HG02571 (cell line): Measurements from ENCODE around the gene RASSF10.
"Not testable (repeated sequence)": the region's sequence is repeated elsewhere in the genome, so short reads cannot be mapped to it uniquely, and the experiment has no call there.

Source experiments
- ATAC-seq: cut with Tn5 transposase; IDR thresholded peaks from one replicate; pipeline ENCODE4 v1.9.1; 2021; ENCODE audit warnings: mild to moderate bottlenecking, moderate library complexity; ENCODE audit not compliant: unreplicated experiment

Gene RASSF10

DNA sequence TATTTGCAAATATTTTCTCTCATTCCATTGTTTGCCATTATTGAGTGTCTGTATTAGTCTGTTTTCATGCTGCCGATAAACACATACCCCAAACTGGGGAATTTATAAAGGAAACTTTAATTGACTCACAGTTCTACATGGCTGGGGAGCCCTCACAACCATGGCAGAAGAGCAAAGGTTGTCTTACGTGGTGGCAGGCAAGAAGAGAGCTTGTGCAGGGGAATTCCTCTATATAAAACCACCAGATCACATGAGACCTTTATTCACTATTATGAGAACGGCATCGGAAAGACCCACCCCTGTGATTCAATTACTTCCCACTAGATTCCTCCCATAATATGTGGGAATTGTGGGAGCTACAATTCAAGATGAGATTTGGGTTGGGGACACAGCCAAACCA, 10.2 kb downstream of the RASSF10 start:
- no peak for ATAC-seq

DNA sequence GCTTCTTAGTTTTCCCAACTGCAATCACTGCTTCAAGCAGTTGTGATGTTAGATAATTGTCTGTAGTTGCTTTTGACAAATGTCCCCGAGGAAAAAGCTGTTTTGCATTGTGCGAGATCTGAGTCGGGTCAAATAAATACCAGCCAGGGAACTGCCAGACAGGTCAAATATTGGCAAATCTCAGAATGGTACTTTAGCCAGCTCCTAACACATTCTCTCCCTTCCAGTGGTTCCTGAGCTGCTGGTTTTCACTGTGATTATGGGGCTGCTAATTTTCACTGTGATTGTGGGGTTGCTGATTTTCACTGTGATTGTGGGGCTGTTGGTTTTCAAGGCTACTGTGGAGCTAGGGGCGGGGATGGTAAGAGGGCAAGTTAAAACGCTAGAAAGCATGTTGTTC, 14.3 kb downstream of the RASSF10 start:
- ATAC-seq, result no peak

DNA sequence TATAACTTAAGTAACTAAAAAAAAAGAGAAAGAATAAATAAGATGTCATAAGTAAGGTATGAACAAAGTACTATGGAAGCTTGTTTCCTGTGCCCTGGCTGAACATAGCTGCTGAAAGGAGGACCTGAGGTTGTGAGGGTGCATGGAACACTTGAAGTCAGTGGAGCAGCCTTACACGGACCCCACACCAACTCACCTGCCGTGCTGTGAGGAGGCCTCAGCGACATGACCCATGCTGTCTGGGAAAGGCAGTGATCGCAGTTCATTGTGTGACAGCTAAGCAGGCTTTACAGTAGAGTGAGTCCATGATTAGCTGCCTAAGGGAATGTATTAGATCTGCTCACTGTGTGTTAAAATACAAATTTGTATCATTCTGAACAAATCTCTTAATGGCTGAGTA, 17.6 kb downstream of the RASSF10 start:
- no peak for ATAC-seq

DNA sequence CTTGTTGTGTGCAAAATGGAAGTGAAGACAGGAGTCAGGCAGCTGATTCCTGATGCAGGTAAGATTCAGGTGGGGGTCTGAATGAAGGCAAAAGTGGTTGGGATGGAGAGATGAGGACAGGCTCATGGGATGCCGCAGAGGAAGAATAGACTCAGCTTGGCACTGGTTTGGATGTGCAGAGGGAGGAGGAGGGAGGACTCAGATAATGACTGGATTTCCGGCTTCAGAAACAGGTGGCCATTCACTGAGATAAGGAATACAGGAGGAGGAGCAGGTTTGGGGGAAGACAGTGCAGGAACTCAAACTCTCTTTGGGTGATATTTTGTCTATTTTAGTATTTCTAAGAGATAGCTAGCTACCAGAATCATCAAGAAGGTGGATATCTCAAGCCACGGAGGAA, 19.2 kb downstream of the RASSF10 start:
- ATAC-seq, result no peak

DNA sequence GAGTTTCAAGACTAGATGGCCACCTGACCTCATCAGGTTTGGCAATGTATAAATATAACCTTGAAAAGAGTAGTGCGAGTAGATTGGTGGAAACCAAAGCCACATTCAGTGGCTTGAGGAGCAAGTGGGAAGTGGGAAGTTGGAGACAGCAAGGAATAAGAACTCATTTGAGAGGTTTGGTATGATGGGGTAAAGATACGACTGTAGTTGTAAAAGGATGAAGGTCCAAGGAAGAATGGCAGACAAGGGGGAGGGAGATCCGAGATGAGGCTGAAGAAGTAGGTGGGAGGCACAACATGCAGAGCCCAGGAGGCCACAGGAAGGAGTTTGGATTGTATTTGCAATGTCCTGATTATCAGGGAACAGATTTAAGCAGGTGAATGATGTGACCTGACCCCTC, 20.8 kb downstream of the RASSF10 start:
- ATAC-seq, result no peak

DNA sequence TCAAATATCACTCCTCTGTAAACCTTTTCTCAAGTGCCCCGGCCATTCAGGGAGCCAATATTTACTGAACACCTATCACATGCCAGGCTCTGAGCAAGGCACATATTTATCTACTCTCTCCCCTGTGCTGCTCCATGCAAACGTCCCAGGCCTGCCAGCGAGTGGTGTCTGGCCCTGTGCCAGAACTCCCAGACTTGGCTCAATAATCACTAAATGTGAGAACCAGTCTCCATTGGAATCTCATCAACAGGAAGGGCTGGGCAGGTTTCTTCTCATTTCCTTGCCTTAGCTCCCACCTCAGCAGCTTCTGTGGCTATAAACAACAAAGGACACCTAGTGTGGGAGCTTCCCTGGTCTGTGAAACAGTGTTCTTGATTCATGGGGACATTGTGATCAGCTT, 21.7 kb downstream of the RASSF10 start:
- ATAC-seq, result no peak

DNA sequence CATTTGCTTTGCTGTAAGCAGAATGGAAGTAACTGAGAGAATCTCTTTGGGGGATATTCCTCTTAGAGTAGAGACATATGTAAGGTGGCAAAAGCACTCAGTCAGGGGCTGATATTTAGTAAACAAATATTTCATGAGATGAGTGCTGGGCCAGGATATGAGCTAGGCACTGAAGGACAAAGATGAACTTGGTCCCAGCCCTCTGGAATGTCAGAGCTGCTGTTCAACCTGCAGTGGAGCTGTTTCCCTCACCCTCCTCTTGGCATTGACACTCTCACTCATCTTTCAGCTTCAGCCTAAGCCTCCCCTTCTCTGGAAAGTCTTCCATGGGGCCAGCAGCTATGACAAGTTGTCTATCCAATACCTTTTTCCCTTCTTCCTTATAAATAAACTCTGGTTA, 22.2 kb downstream of the RASSF10 start:
- ATAC-seq, result no peak

DNA sequence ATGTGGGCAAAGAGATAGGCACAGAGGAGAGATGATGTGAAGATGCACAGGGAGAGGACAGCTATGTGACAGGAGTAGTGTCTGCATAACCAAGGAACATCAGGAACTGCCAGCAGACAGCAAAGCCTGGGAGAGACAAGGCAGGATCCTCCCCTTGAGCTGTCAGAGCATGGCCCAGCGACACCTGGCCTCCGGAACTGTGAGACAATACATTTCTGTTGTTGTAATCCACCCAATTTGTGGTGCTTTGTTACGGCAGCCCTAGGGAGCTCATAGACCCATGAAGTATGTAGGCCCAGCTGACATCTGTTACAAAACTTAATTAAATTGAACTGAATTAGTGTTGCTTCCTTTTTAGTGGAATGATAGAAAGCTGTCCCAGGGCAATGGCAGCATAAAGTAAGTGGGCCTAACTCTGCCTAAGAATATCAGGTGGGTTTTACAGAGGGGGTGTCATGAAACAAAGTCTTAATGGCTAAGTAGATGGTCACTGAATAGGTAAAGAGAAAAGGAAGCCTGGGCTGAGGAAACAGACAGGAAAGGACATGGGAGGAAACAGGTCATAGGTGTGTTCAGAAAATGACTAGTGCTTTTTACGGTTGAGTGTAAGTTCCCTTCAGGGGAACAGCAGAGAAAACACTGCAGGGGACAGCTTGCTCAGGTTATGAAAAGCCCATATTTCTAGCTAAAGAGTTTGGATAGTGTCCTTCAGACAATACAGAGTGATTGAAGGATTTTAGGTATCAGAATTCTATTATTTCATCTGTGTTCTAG, 24.8 kb downstream of the RASSF10 start:
- ATAC-seq, result no peak

DNA sequence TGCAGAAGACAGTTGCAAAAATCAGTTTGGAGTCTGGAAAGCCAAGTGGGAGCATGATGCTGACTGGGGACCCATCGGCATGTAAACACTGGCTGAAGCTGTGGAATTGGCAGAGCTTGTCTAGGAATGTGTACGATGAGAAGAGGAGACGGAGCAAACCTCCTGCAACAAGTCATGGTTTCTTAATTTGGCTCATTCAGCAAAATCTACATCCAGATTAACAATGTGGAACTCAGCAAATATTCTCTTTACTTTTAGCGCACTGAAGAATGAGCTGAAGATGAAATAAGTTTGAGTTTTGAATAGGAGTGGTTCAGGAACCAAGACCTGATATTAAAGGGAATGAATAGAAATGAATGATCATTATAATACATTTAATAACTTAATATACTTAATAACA, 26.6 kb downstream of the RASSF10 start:
- ATAC-seq, result no peak

DNA sequence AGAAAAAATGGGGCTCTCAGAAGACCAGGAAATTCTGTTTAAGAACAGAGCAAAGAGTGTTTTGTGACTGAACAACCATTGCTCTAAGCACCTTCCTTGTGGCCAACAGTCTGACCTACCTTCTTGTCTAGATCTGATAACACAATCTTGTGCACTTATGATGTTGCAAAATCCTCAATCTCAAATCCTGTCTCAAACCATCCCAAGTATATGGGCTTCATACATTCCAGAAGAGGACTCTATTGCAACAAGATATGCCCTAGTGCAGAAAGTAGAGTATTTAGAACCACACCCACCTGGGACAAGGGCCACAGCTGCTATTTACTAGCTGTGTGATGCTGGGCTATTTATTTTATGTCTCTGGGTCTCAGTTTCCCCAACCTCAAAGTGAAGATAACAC, 27.1 kb downstream of the RASSF10 start:
- ATAC-seq, result no peak

DNA sequence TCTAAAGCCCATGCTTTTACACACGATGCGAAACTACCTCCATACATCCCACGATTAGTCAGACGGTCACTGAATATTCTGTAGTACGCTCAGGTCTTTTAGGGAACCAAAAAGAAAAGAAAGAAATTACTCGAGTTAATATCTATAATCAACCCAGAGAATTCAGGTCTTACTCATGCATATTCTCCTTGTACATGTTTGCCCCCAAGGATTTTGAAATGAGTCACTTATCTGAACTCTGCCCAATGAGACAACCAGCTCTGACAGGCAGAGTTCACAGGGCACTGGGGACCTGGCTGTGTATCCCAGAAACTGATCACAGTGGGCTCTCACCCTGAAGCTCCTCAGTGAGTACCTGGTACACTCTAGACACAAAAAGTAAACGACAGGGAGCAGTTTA, 29.2 kb downstream of the RASSF10 start:
- ATAC-seq, result no peak

DNA sequence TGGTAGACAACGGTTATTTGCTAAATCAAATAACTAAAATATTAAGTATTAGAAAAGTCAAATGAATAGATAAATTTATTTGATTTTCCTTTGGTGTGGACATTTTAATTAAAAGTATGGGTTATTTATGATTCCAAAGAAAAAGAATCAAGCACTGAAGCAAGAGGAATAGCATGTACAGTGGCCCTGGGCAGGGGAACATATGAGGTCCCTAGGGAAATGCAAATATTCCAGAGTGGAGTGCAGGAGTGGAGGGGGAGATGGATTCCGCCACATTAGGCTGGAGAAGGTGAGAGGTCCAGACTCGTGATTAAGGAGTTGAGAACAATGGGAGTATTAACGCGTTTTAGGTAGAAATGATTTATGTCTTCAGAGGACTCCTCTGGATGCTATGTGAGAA, 30.0 kb downstream of the RASSF10 start:
- no peak for ATAC-seq

DNA sequence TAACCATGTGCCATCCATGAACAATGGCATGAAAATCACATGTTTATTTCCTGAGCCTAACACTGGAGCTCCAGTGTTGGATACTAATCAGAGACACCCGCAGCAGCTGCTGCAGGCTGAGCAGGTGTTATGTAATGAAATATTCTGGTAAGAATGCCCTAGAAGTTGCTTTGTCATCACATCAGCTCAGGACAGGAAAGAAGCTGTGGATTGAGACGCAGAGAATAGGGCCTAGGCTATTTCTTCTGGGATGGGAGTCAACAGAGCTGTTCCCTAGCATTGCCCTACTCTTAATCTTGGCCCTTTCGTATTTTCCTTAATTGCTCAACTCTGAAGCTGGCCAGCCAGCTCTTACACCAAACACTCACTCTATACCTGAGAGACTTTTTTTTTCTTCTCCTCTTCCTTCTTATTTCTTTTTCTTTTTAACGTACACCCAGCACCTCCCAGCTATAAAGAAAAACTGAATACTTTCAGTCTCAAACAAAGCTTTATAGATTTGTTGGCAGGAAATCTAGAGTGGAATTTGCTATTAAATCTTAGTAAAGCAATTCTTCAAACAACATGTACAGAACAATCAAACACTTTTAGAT, 31.9 kb downstream of the RASSF10 start:
- ATAC-seq, result no peak

DNA sequence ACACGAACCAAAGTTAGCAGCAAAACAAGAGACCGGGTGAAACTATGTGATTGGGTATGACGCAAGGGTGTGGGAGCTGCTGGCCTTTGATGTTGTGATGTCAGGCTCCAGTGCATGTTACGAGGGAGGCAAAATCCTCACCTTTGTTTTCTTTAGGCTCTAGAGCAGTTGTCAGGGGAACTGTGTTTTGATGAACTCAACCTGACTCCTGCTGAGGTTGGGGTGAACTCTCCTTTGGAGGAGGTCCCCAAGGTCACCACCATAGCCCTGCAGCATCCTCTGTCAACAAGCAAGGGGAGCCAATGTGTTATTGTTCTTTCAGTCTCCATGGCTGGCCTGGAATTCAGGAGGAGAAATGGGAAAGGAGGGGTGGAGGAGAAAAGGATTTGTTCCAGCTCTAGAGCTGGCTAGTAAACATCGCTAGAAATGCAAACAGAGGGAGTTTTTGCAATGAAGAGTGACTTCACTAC, 33.8 kb downstream of the RASSF10 start:
- ATAC-seq, result no peak

DNA sequence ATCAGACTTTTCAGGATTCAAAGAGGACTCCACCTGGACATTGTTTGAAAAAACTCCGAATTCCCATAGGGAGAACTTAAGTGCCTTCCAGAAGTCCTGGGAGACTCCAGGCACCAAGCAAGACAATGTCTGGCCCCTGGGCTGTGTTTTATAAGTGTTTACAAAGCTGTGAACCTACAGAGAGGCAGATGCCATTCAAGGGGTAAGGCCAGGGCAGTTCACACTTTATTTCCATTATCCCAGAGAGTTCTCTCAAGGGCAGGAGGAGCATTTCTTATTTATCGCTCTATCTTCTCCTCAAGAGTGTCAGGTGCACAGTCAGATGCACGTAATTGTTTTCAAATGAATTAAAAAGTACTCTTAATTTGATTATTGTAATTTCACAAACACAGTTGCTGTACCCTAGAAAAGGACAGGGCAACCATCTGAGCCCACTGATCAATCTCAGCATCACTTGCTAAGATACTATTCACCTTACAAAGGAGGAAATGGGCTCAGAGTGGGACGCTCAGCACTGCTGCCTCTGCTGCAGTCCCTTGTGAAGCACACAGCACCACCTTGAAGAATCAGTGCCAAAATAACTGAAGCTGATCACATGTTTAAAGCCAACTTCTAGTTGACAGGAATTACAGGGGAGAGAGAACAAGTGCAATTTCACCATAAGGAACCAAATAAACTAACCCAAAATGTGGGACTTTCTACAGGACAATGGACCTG, 35.0 kb downstream of the RASSF10 start:
- ATAC-seq, result no peak

DNA sequence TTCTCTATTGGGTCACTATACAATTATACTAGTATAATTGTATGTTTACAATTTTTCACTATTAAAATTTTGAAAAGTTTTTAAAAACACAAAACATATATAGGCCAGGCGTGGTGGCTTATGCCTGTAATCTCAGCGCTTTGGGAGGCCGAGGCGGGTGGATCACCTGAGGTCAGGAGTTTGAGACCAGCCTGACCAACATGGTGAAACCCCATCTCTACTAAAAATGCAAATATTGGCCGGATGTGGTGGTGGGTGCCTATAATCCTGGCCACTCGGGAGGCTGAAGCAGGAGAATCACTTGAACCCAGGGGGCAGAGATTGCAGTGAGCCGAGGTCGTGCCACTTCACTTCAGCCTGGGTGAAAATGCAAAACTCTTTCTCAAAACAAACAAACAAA, 36.0 kb downstream of the RASSF10 start:
- ATAC-seq, result not testable (repeated sequence)

DNA sequence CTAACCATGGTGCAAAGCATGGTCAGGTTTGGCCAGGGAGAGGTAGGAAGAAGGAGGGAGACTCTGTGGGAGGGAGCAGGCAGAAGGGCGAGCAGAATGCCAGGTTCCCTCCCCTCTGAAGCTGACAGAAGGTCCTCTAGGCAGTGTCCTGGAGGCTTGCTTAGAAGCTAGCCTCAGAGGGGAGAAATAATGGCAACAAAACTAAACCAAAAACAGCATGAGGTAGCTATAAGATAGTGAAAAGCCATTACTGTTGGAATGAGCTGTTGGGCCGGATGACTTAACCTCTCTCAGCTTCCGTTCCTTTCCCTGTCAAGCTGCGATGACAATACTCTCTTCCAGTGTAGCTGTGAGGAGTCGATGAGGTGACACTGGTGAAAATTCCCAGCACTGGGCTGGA, 36.6 kb downstream of the RASSF10 start:
- no peak for ATAC-seq

DNA sequence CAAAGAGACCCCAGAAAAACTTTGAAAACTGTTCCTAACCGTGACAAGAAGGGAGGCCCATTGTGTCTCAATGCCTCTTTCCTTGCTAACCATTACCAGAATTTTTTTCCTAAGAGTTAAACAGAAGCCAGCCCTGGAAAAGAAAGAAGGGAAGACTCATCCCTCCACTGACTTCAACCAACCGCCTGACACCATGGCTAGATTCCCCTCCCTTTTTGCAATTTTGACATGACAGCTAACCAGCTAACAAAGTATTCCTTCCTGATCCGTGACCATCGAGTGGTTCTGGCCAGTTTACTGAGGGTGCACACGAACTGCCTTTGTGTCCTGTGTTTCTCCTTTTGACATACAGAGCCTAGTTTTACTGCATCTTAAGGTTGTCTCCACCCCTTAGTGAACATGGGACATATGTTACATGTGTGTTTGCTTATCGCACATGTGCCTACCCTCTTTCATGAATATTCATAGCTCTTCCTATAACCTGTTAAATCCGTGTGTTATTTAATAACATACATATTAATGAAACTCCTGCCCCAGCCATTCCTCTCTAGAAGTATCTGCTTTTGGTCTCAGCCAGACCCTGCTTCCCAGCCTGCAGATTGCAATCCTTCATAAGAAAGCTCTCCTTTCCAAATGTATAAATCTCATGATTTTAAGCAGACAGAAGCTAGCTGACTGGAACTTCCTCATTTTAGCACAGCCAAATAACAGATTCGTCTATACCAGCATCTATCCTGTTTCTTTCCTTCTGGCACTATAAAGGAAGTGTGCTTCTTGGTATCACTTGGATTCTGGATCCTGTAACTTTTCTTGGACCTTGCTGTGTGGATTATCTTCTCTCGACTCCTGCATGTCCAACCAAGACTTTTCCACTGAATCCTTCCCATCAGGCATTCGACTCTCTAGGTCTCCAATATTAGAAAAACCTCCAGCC, 37.8 kb downstream of the RASSF10 start:
- no peak for ATAC-seq

DNA sequence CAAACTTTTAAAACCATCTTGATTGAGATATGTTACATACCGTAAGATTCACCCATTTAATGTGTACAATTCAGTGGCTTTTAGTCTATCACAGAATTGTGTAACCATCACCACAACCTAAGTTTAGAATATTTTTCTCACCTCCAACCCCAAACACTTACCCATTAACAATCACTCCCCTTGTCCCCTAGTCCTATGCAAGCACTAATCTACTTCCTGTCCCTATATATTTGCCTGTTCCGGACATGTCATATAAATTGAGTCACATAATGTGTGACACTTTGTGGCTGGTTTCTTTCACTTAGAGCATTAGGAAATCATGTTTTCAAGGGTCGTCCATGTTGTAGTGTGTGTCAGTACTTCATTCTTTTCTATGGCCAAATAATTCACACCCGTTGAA, 38.8 kb downstream of the RASSF10 start:
- no peak for ATAC-seq

DNA sequence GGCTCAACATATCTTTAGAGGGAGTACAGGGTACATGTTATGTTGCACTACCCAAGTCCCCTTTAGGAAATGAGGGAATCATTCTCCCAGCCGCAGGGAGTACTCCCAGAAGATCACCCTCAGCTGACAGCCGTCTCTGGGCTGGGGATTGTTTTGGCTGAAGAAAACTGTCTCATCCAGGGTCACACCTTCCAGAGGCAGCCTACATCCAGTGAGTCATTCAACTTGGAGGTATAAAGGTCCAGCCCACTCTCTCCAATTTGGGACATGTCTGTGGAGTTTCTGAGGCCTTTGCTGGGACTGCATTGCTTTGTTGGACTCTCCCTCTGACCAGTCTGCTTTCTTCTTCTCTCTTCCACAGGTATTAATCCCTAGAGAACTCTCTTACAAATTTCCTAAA, 42.1 kb downstream of the RASSF10 start:
- no peak for ATAC-seq

DNA sequence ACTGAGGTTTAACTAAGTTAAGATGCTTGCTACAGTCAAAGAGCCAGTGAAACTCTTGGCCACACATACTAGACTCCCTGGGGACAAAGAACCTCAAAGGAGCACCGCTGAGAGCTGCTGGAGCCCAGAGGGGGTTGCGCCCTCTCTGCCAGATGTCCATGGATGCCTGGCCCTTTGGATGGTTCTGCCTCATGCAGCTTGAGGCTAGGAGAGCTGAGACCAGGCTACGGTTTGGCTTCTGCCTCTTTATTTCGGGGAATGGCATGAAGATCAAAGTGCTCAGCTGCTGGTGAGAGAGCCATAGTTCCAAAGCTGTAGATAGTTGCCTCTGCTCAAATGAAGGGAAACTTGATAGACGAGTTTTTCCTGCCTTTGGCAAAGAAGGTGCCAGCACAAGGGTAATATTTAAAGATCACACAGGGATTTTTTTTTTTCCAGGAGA, 43.0 kb downstream of the RASSF10 start:
- no peak for ATAC-seq
